Gastrocnemius medialis (tissue), 4 donors: ENCODE results near the gene PLIN4. TPM values are rescaled to one million over a fixed set of nuclear protein-coding genes. Genes with fewer than 3 reads are reported as not detected.
A peak's percentile ranks its signal among the peaks of the same experiment; 100 is the strongest.

Experiments
- ATAC-seq, 2 donors: fragments of 150-250 bp; one replicate each; pipeline ENCODE4 v1.9.1; 2016
- DNase-seq, 2 donors: peaks; one replicate each; pipeline ENCODE4 v3.0.0-alpha.2; 2019
- H3K27ac ChIP-seq, 4 donors: fragments of 200-600 bp; sonication (generic); 1 replicate in 1 of 4; 2 replicates in 3 of 4; pipeline ENCODE4 v1.5.1; 2016 to 2018; ENCODE audit warnings: mild to moderate bottlenecking in 2 of 4, moderate library complexity in 1 of 4
- H3K27me3 ChIP-seq, 3 donors: fragments of 200-600 bp; sonication (generic) in 2 of 3; 1 replicate in 1 of 3; 2 replicates in 2 of 3; pipeline versions ENCODE4 v1.5.1 to v1.6.0; 2016 to 2019; ENCODE audit warnings: mild to moderate bottlenecking in 1 of 3, moderate library complexity in 1 of 3
- H3K36me3 ChIP-seq, 2 donors: fragments of 200-600 bp; sonication (generic) in 1 of 2; one replicate each; pipeline ENCODE4 v1.5.1; 2017 to 2018
- H3K4me1 ChIP-seq, 2 donors: fragments of 200-600 bp; sonication (generic) in 1 of 2; one replicate each; pipeline ENCODE4 v1.5.1; 2016 to 2017; ENCODE audit warnings: mild to moderate bottlenecking in 2 of 2
- H3K4me3 ChIP-seq, 4 donors: fragments of 200-600 bp; sonication (generic) in 3 of 4; 1 replicate in 1 of 4; 2 replicates in 3 of 4; pipeline ENCODE4 v1.5.1; 2016 to 2019; ENCODE audit warnings: mild to moderate bottlenecking in 2 of 4
- H3K9me3 ChIP-seq, 3 donors: fragments of 200-600 bp; sonication (generic) in 2 of 3; 1 replicate in 1 of 3; 2 replicates in 2 of 3; pipeline ENCODE4 v1.5.1; 2016 to 2019
- CTCF ChIP-seq, 5 experiments: fragments of 450-650 bp in 3 of 5; fragments of 200-600 bp in 2 of 5; sonication (generic) in 2 of 5; IDR thresholded peaks in 4 of 5; conservative IDR thresholded peaks in 1 of 5; 1 replicate in 4 of 5; 2 replicates in 1 of 5; pipeline ENCODE4 v1.5.1; 2016 to 2019; ENCODE audit warnings: antibody characterized with exemption in 5 of 5, mild to moderate bottlenecking in 3 of 5, moderate library complexity in 3 of 5
- POLR2A ChIP-seq, 2 donors: fragments of 450-650 bp; IDR thresholded peaks; one replicate each; pipeline ENCODE4 v1.6.1; 2017; ENCODE audit warnings: antibody characterized with exemption in 2 of 2, mild to moderate bottlenecking in 2 of 2, moderate library complexity in 2 of 2
- in situ Hi-C, 4 donors: fragments of 200-750 bp; cut with MboI; loops; one replicate each; pipeline versions ENCODE4 v1.15.0 to v1.8.0; 2017; ENCODE audit warnings: low sequenced_read_pairs in 4 of 4
- intact Hi-C: fragments of 100-400 bp; cut with DNase I; formaldehyde crosslinking; loops from one replicate; pipeline ENCODE4 v1.15.1; 2023; ENCODE audit warnings: low total_unique reads
- total RNA-seq, 4 donors: library from RNA; depleted of rRNA; stranded (reverse); fragments of >200 nt; gene quantifications; one replicate each; pipeline versions ENCODE4 v1.1.0 to v1.2.3, GENCODE V29; 2016

The PLIN4 gene
- total RNA-seq, 4 donors from 2014 or later: 79.6 to 282 (median 152) TPM

- Histone ChIP-seq H3K4me3 (no peak overlapping the region), H3K36me3 (peaks cover 0 to 61% of the 10 kb centered on the region in 2 donors), H3K27ac (peak overlapping the region; percentile 36 to 99 (median 72)), H3K27me3 (no peaks in the 10 kb centered on the region), H3K9me3 (no peaks in the 10 kb centered on the region), H3K4me1 (peaks cover 34 to 37% of the 10 kb centered on the region in 2 donors)
- intact Hi-C loops (no loop called here), in situ Hi-C loops (no loop called here)
- TF ChIP-seq POLR2A (IDR thresholded peaks at IDR 0.05): no peak
- no peak for TF ChIP-seq CTCF (IDR thresholded peaks at IDR 0.05 in 4 of 5, conservative IDR thresholded peaks at IDR 0.05 in 1 of 5)
- peak in 1 of 2 donors; percentile 19 for ATAC-seq
- no peak for DNase-seq
Measured at GRCh38 chr19:4504891-4505569, 13.3 kb downstream of the PLIN4 start.

GRCh38 chr19:4504297-4504701 lies 14.0 kb downstream of the PLIN4 start:
- in situ Hi-C loops (no loop called here), intact Hi-C loops (no loop called here)
- Histone ChIP-seq H3K9me3 (no peaks in the 10 kb centered on the region), H3K36me3 (peaks cover 0 to 56% of the 10 kb centered on the region in 2 donors), H3K27me3 (no peaks in the 10 kb centered on the region), H3K27ac (peak overlapping the region; percentile 36 to 99 (median 72)), H3K4me3 (no peak overlapping the region), H3K4me1 (peaks cover 28 to 32% of the 10 kb centered on the region in 2 donors)
- DNase-seq: no peak
- no peak for ATAC-seq
- TF ChIP-seq CTCF (IDR thresholded peaks at IDR 0.05 in 4 of 5, conservative IDR thresholded peaks at IDR 0.05 in 1 of 5) (no peak), POLR2A (IDR thresholded peaks at IDR 0.05) (no peak)

- H3K27ac ChIP-seq: peak overlapping the region in 3 of 4 donors; percentile 36 to 99 (median 70)
- no peak overlapping the region for H3K4me3 ChIP-seq
- peaks cover 0 to 58% of the 10 kb centered on the region in 2 donors for H3K36me3 ChIP-seq
- intact Hi-C loops (no loop called here), in situ Hi-C loops (no loop called here)
- DNase-seq: no peak
- peaks cover 27 to 29% of the 10 kb centered on the region in 2 donors for H3K4me1 ChIP-seq
- TF ChIP-seq POLR2A (IDR thresholded peaks at IDR 0.05) (no peak), CTCF (IDR thresholded peaks at IDR 0.05 in 4 of 5, conservative IDR thresholded peaks at IDR 0.05 in 1 of 5) (no peak)
- no peaks in the 10 kb centered on the region for H3K9me3 ChIP-seq
- no peaks in the 10 kb centered on the region for H3K27me3 ChIP-seq
- no peak for ATAC-seq
Measured at GRCh38 chr19:4503825-4504170, 14.5 kb downstream of the PLIN4 start.

- peaks cover 0 to 63% of the 10 kb centered on the region in 2 donors for H3K36me3 ChIP-seq
- H3K4me1 ChIP-seq: peaks cover 22 to 25% of the 10 kb centered on the region in 2 donors
- no peaks in the 10 kb centered on the region for H3K9me3 ChIP-seq
- in situ Hi-C loops: no loop called here
- intact Hi-C loops: no loop called here
- DNase-seq: no peak
- H3K4me3 ChIP-seq: no peak overlapping the region
- no peak for ATAC-seq
- H3K27me3 ChIP-seq: no peaks in the 10 kb centered on the region
- TF ChIP-seq CTCF (IDR thresholded peaks at IDR 0.05 in 4 of 5, conservative IDR thresholded peaks at IDR 0.05 in 1 of 5): no peak
- no peak for TF ChIP-seq POLR2A (IDR thresholded peaks at IDR 0.05)
- H3K27ac ChIP-seq: peak overlapping the region; percentile 14 to 99 (median 40)
Measured at GRCh38 chr19:4503132-4503824, 15.0 kb downstream of the PLIN4 start.
